Prostate gland (tissue), 2 donors: ENCODE data around the gene DPPA4. TPM values are rescaled to one million over a fixed set of nuclear protein-coding genes. Genes with fewer than 3 reads are reported as not detected.
"Not testable (repeated sequence)": the region's sequence is repeated elsewhere in the genome, so short reads cannot be mapped to it uniquely, and the experiment has no call there.

Source experiments
- DNase-seq: peaks from one replicate; pipeline ENCODE4 v3.0.0-alpha.2; 2019; ENCODE audit warnings: low spot score
- H3K27ac ChIP-seq, 2 donors: fragments of 200-600 bp; sonication (generic); 2 replicates each; pipeline ENCODE4 v1.5.1; 2017 to 2019
- H3K27me3 ChIP-seq: fragments of 200-600 bp; sonication (generic); replicated peaks from 2 replicates; pipeline ENCODE4 v1.5.1; 2019; ENCODE audit not compliant: insufficient read depth
- H3K36me3 ChIP-seq, 2 donors: fragments of 200-600 bp; sonication (generic); 1 replicate in 1 of 2; 2 replicates in 1 of 2; pipeline versions ENCODE4 v1.5.1 to v1.8.1; 2017 to 2019
- H3K4me1 ChIP-seq: fragments of 200-600 bp; sonication (generic); replicated peaks from 2 replicates; pipeline ENCODE4 v1.5.1; 2019
- H3K4me3 ChIP-seq, 2 donors: fragments of 200-600 bp; sonication (generic); 2 replicates each; pipeline ENCODE4 v1.5.1; 2017 to 2019
- H3K9me3 ChIP-seq: fragments of 200-600 bp; sonication (generic); 2 replicates; pipeline ENCODE4 v1.5.1; 2017
- CTCF ChIP-seq, 4 experiments: fragments of 200-600 bp in 2 of 4; fragments of 450-650 bp in 2 of 4; sonication (generic) in 2 of 4; IDR thresholded peaks; 1 replicate in 3 of 4; 2 replicates in 1 of 4; pipeline ENCODE4 v1.5.1; 2016 to 2019; ENCODE audit warnings: antibody characterized with exemption in 4 of 4, mild to moderate bottlenecking in 2 of 4, moderate library complexity in 2 of 4
- POLR2A ChIP-seq: fragments of 450-650 bp; IDR thresholded peaks from one replicate; pipeline ENCODE4 v1.6.1; 2016; ENCODE audit warnings: antibody characterized with exemption, mild to moderate bottlenecking
- POLR2AphosphoS5 ChIP-seq: sonication (generic); formaldehyde crosslinking; IDR thresholded peaks from one replicate; pipeline ENCODE4 v1.6.1; 2017; ENCODE audit warnings: antibody characterized with exemption
- WGBS: methylation state at CpG from one replicate; pipeline ENCODE4 v1.1.5; 2018; 5-methylcytosine and 5-hydroxymethylcytosine counted together
- intact Hi-C: fragments of 100-400 bp; cut with DNase I; formaldehyde crosslinking; loops from one replicate; pipeline ENCODE4 v1.14.2; 2022
- total RNA-seq, 2 donors: library from RNA; depleted of rRNA; stranded (reverse); fragments of >200 nt; gene quantifications; one replicate each; pipeline ENCODE4 v1.1.0, GENCODE V29; 2016

DPPA4 gene
- total RNA-seq: 1 to 10 TPM in 1 of 2 donors, not detected in 1; 9.3 TPM

GRCh38 chr3:109337393-109337792 lies at the start of gene DPPA4:
Gene DPPA4, minus strand, starts transcription at chr3:109337546. Its CDS starts 29 bp downstream, at chr3:109337517.
- TF ChIP-seq POLR2A: no peak
- no peak for TF ChIP-seq POLR2AphosphoS5
- no peak for TF ChIP-seq CTCF (IDR thresholded peaks at IDR 0.05)
- WGBS: 79% methylated on average over 5 of the region's 5 CpGs
- DNase-seq: no peak
- Histone ChIP-seq H3K4me1 (no peaks in the 10 kb centered on the region), H3K27me3 (no peaks in the 10 kb centered on the region), H3K9me3 (no peaks in the 10 kb centered on the region), H3K36me3 (no peaks in the 10 kb centered on the region), H3K27ac (no peak within 1 kb of the TSS), H3K4me3 (no peak within 1 kb of the TSS)
- intact Hi-C loops: no loop called here

GRCh38 chr3:109385442-109386318 lies 48.3 kb upstream of the DPPA4 start:
- no peaks in the 10 kb centered on the region for H3K9me3 ChIP-seq
- no peak for DNase-seq
- no peaks in the 10 kb centered on the region for H3K4me1 ChIP-seq
- 79% methylated on average over 7 of the region's 7 CpGs for WGBS
- no peak overlapping the region for H3K4me3 ChIP-seq
- H3K27me3 ChIP-seq: no peaks in the 10 kb centered on the region
- H3K27ac ChIP-seq: no peak overlapping the region
- intact Hi-C loops: no loop called here
- H3K36me3 ChIP-seq: no peaks in the 10 kb centered on the region
- TF ChIP-seq POLR2AphosphoS5 (no peak), POLR2A (no peak), CTCF (IDR thresholded peaks at IDR 0.05) (no peak)

- H3K27me3 ChIP-seq: no peaks in the 10 kb centered on the region
- DNase-seq: no peak
- H3K4me1 ChIP-seq: no peaks in the 10 kb centered on the region
- no peaks in the 10 kb centered on the region for H3K9me3 ChIP-seq
- TF ChIP-seq POLR2AphosphoS5: no peak
- no peak for TF ChIP-seq POLR2A
- no peak for TF ChIP-seq CTCF (IDR thresholded peaks at IDR 0.05)
- no peak overlapping the region for H3K4me3 ChIP-seq
- 80% methylated on average over 1 of the region's 1 CpG for WGBS
- H3K36me3 ChIP-seq: no peaks in the 10 kb centered on the region
- no peak overlapping the region for H3K27ac ChIP-seq
- intact Hi-C loops: no loop called here
These were observed 46.8 kb upstream of the DPPA4 start for GRCh38 chr3:109384164-109384563.

- intact Hi-C loops: no loop called here
- DNase-seq: no peak
- TF ChIP-seq POLR2A: no peak
- TF ChIP-seq POLR2AphosphoS5: no peak
- no peak for TF ChIP-seq CTCF (IDR thresholded peaks at IDR 0.05)
- H3K9me3 ChIP-seq: no peaks in the 10 kb centered on the region
- no peaks in the 10 kb centered on the region for H3K36me3 ChIP-seq
- H3K4me3 ChIP-seq: no peak overlapping the region
- no peak overlapping the region for H3K27ac ChIP-seq
- whole genome bisulfite sequencing: 42% methylated on average over 7 of the region's 7 CpGs
- no peaks in the 10 kb centered on the region for H3K27me3 ChIP-seq
- no peaks in the 10 kb centered on the region for H3K4me1 ChIP-seq
These were observed 45.2 kb upstream of the DPPA4 start for GRCh38 chr3:109382588-109382987.

GRCh38 chr3:109375975-109376374 lies 38.6 kb upstream of the DPPA4 start:
- 82% methylated on average over 3 of the region's 3 CpGs for WGBS
- H3K36me3 ChIP-seq: no peaks in the 10 kb centered on the region
- no peak overlapping the region for H3K4me3 ChIP-seq
- no peaks in the 10 kb centered on the region for H3K9me3 ChIP-seq
- no peak overlapping the region for H3K27ac ChIP-seq
- H3K4me1 ChIP-seq: no peaks in the 10 kb centered on the region
- DNase-seq: no peak
- H3K27me3 ChIP-seq: no peaks in the 10 kb centered on the region
- TF ChIP-seq POLR2A (no peak), CTCF (IDR thresholded peaks at IDR 0.05) (no peak), POLR2AphosphoS5 (no peak)
- intact Hi-C loops: no loop called here

- H3K36me3 ChIP-seq, H3K4me1 ChIP-seq, intact Hi-C loops, H3K27ac ChIP-seq, H3K27me3 ChIP-seq, DNase-seq, H3K9me3 ChIP-seq, H3K4me3 ChIP-seq: not testable (repeated sequence)
- WGBS: 93% methylated on average over 4 of the region's 4 CpGs
These were observed 37.1 kb upstream of the DPPA4 start for GRCh38 chr3:109374434-109374833.
